Breast epithelium (tissue), 3 donors: ENCODE results near the gene GALNTL6.

ENCODE experiments used
- POLR2A ChIP-seq: fragments of 450-650 bp; IDR thresholded peaks from one replicate; pipeline ENCODE4 v1.6.1; 2016; ENCODE audit warnings: antibody characterized with exemption, mild to moderate bottlenecking, moderate library complexity
- POLR2AphosphoS5 ChIP-seq, 3 donors: sonication (generic); formaldehyde crosslinking; IDR thresholded peaks; one replicate each; pipeline ENCODE4 v1.6.1; 2017; ENCODE audit warnings: antibody characterized with exemption in 3 of 3
- TF ChIP-seq, protein P1 (sequence below), 3 donors: fragments of 450-650 bp; IDR thresholded peaks; one replicate each; pipeline ENCODE4 v1.5.1; 2016 to 2017; ENCODE audit warnings: antibody characterized with exemption in 3 of 3, mild to moderate bottlenecking in 3 of 3, moderate library complexity in 3 of 3

DNA sequence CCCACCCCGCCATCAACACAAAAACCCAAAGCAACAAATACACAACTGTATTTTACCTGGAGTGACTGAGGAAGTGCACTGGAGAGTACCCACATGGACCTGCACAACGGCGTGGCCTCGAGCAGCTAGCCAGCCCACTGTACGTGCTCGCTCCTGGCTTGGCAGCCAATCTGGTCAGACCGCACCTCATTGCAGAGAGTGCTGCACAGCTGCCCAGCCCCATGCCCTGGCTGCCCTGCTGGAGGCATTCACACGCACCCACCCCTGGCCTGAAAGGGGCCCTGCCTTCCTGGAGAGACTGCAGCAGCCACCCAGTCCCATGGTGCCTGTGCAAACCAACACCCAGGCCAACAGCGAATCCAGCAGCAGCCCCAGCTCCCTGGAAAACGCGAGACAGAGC lies 116.3 kb downstream of the GALNTL6 start:
- TF ChIP-seq, protein P1, sequence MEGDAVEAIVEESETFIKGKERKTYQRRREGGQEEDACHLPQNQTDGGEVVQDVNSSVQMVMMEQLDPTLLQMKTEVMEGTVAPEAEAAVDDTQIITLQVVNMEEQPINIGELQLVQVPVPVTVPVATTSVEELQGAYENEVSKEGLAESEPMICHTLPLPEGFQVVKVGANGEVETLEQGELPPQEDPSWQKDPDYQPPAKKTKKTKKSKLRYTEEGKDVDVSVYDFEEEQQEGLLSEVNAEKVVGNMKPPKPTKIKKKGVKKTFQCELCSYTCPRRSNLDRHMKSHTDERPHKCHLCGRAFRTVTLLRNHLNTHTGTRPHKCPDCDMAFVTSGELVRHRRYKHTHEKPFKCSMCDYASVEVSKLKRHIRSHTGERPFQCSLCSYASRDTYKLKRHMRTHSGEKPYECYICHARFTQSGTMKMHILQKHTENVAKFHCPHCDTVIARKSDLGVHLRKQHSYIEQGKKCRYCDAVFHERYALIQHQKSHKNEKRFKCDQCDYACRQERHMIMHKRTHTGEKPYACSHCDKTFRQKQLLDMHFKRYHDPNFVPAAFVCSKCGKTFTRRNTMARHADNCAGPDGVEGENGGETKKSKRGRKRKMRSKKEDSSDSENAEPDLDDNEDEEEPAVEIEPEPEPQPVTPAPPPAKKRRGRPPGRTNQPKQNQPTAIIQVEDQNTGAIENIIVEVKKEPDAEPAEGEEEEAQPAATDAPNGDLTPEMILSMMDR (IDR thresholded peaks at IDR 0.05): no peak
- no peak for TF ChIP-seq POLR2A
- TF ChIP-seq POLR2AphosphoS5 (IDR thresholded peaks at IDR 0.05): no peak
